Mammary epithelial cell (primary cell): ENCODE measurements around the gene NCBP2L.

Source experiments
- EZH2 ChIP-seq: IDR thresholded peaks from 2 replicates; pipeline ENCODE4 v1.6.1; 2012; ENCODE audit warnings: low read length, inconsistent platforms, borderline replicate concordance
- TF ChIP-seq, protein P1 (sequence below), 2 donors: IDR thresholded peaks in 1 of 2; conservative IDR thresholded peaks in 1 of 2; 2 replicates each; pipeline ENCODE4 v1.5.1; 2011 to 2012; ENCODE audit warnings: inconsistent platforms in 2 of 2, low read length in 2 of 2, mild to moderate bottlenecking in 2 of 2, control low read depth in 1 of 2, low read depth in 1 of 2; ENCODE audit not compliant: insufficient read depth in 1 of 2; ENCODE audit errors: extremely low read depth in 1 of 2

DNA sequence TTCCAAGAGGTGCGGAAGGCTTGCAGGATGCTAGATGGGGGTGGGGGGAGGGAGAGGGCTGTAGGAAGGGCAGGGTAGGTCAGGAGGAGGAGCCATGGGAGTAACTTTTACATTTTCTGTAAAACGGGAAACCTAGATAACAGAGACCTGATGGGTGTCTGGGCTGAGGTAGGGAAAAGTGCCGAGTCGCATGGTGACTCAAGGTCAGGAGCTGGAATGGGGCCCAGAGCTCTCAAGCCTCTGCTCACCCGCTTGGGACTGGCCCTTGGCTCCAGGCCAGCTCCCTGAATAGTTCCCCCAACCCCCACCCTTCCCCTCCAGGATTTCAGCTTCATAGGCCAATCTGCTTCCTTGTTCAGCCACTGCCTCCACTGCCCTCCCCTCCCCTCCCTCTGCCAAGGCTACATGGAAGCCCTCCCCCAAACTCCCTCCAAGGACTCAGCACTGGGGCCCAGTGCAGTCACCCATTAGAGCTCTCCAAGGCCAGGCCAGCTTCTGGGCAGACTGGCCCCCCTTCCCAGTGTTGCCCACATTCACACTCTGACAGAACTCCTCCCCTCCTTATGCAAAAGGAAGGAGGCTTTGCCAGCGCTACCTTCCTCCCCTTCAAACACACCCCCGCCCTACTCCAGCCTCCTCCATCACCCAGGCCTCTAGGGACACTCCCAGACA, 45.6 kb upstream of the NCBP2L start:
- TF ChIP-seq, protein P1, sequence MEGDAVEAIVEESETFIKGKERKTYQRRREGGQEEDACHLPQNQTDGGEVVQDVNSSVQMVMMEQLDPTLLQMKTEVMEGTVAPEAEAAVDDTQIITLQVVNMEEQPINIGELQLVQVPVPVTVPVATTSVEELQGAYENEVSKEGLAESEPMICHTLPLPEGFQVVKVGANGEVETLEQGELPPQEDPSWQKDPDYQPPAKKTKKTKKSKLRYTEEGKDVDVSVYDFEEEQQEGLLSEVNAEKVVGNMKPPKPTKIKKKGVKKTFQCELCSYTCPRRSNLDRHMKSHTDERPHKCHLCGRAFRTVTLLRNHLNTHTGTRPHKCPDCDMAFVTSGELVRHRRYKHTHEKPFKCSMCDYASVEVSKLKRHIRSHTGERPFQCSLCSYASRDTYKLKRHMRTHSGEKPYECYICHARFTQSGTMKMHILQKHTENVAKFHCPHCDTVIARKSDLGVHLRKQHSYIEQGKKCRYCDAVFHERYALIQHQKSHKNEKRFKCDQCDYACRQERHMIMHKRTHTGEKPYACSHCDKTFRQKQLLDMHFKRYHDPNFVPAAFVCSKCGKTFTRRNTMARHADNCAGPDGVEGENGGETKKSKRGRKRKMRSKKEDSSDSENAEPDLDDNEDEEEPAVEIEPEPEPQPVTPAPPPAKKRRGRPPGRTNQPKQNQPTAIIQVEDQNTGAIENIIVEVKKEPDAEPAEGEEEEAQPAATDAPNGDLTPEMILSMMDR (conservative IDR thresholded peaks at IDR 0.05 in 1 of 2, IDR thresholded peaks at IDR 0.05 in 1 of 2; ENCODE audit: extremely low read depth in 1 of 2, insufficient read depth in 1 of 2, low read depth in 1 of 2, low read length in 2 of 2) = no peak
- TF ChIP-seq EZH2 = no peak
